GM18951 (cell line): Measurements from ENCODE around the gene HOXC11.

ENCODE experiments used
- POLR2A ChIP-seq: IDR thresholded peaks from 4 replicates; pipeline ENCODE4 v1.6.1; 2011; ENCODE audit warnings: mild to moderate bottlenecking; ENCODE audit not compliant: insufficient read length, insufficient read depth; ENCODE audit errors: extremely low read depth
- in situ Hi-C: fragments of 300-500 bp; cut with MboI; formaldehyde crosslinking; loops from one replicate; pipeline ENCODE4 v1.12.0; 2022; ENCODE audit warnings: low sequenced_read_pairs, mixed read lengths, inconsistent platforms; ENCODE audit not compliant: unreplicated experiment

The HOXC11 gene

GRCh38 chr12:53983950-53984572 lies 11.1 kb downstream of the HOXC11 start:
- TF ChIP-seq POLR2A = no peak

GRCh38 chr12:53984901-53985691 lies 12.2 kb downstream of the HOXC11 start, which contains the start of gene HOXC10:
TSS of gene HOXC10 (plus strand) at chr12:53985146. CDS start at chr12:53985260, 114 bp downstream.
- in situ Hi-C loops = no loop called here
- TF ChIP-seq POLR2A = no peak

More at GRCh38 chr12:53983950-53984572, 11.1 kb downstream of the HOXC11 start:
- in situ Hi-C loops = no loop called here

- TF ChIP-seq POLR2A = no peak
- in situ Hi-C loops = no loop called here
Measured at GRCh38 chr12:53985692-53985993, 12.7 kb downstream of the HOXC11 start.

- in situ Hi-C loops = no loop called here
- no peak for TF ChIP-seq POLR2A
Measured at GRCh38 chr12:53985994-53986685, 13.2 kb downstream of the HOXC11 start.

GRCh38 chr12:53986686-53987483 lies 14.0 kb downstream of the HOXC11 start:
- no peak for TF ChIP-seq POLR2A
- in situ Hi-C loops = no loop called here

- TF ChIP-seq POLR2A = no peak
- in situ Hi-C loops = no loop called here
Measured at GRCh38 chr12:53987787-53988230, 14.9 kb downstream of the HOXC11 start.

- in situ Hi-C loops = no loop called here
- TF ChIP-seq POLR2A = no peak
Measured at GRCh38 chr12:53988541-53989226, 15.8 kb downstream of the HOXC11 start.

GRCh38 chr12:53989227-53990113 lies 16.5 kb downstream of the HOXC11 start:
- no peak for TF ChIP-seq POLR2A
- in situ Hi-C loops = no loop called here

GRCh38 chr12:53990311-53991076 lies 17.6 kb downstream of the HOXC11 start:
- TF ChIP-seq POLR2A = no peak
- in situ Hi-C loops = no loop called here

GRCh38 chr12:53991077-53991460 lies 18.1 kb downstream of the HOXC11 start:
- in situ Hi-C loops = no loop called here
- no peak for TF ChIP-seq POLR2A

GRCh38 chr12:53992377-53992889 lies 19.5 kb downstream of the HOXC11 start:
- no peak for TF ChIP-seq POLR2A
- in situ Hi-C loops = no loop called here
